Tibial nerve (tissue), 4 donors: ENCODE results near the gene NEMP2. TPM values are rescaled to one million over a fixed set of nuclear protein-coding genes. Genes with fewer than 3 reads are reported as not detected.
A peak's percentile ranks its signal among the peaks of the same experiment; 100 is the strongest.

ENCODE experiments used
- DNase-seq, 2 donors: peaks; one replicate each; pipeline ENCODE4 v3.0.0-alpha.2; 2019; ENCODE audit warnings: low spot score in 2 of 2
- H3K27ac ChIP-seq, 4 donors: fragments of 200-600 bp; sonication (generic) in 3 of 4; one replicate each; pipeline ENCODE4 v1.5.1; 2017 to 2019; ENCODE audit warnings: mild to moderate bottlenecking in 1 of 4
- H3K27me3 ChIP-seq, 2 donors: fragments of 200-600 bp; sonication (generic) in 1 of 2; one replicate each; pipeline versions ENCODE4 v1.5.1 to v1.6.0; 2017 to 2019
- H3K36me3 ChIP-seq, 3 donors: fragments of 200-600 bp; sonication (generic); one replicate each; pipeline ENCODE4 v1.5.1; 2018 to 2019
- H3K4me1 ChIP-seq, 4 donors: fragments of 200-600 bp; sonication (generic) in 3 of 4; one replicate each; pipeline ENCODE4 v1.5.1; 2017 to 2019
- H3K4me3 ChIP-seq, 4 donors: fragments of 200-600 bp; sonication (generic) in 3 of 4; one replicate each; pipeline ENCODE4 v1.5.1; 2017 to 2019; ENCODE audit warnings: mild to moderate bottlenecking in 1 of 4, moderate library complexity in 1 of 4
- H3K9me3 ChIP-seq, 4 donors: fragments of 200-600 bp; sonication (generic) in 3 of 4; one replicate each; pipeline ENCODE4 v1.5.1; 2017 to 2019
- CTCF ChIP-seq, 5 experiments: fragments of 200-600 bp in 3 of 5; fragments of 450-650 bp in 2 of 5; sonication (generic) in 3 of 5; IDR thresholded peaks; one replicate each; pipeline ENCODE4 v1.5.1; 2016 to 2019; ENCODE audit warnings: antibody characterized with exemption in 5 of 5, mild to moderate bottlenecking in 3 of 5, moderate library complexity in 2 of 5
- EP300 ChIP-seq, 2 donors: sonication (generic); formaldehyde crosslinking; IDR thresholded peaks; one replicate each; pipeline ENCODE4 v1.6.1; 2017; ENCODE audit warnings: antibody characterized with exemption in 2 of 2, mild to moderate bottlenecking in 1 of 2
- POLR2A ChIP-seq, 2 donors: fragments of 450-650 bp; IDR thresholded peaks; one replicate each; pipeline ENCODE4 v1.6.1; 2017; ENCODE audit warnings: antibody characterized with exemption in 2 of 2, mild to moderate bottlenecking in 2 of 2, moderate library complexity in 2 of 2
- WGBS, 2 donors: methylation state at CpG; one replicate each; pipeline ENCODE4 v1.1.5; 2018; 5-methylcytosine and 5-hydroxymethylcytosine counted together
- total RNA-seq, 4 donors: library from RNA; depleted of rRNA; stranded (reverse); fragments of >200 nt; gene quantifications; one replicate each; pipeline ENCODE4 v1.1.0, GENCODE V29; 2016

The NEMP2 gene
- total RNA-seq, 4 donors from 2014 or later, result 1.8 to 7.2 (median 3.1) TPM

DNA sequence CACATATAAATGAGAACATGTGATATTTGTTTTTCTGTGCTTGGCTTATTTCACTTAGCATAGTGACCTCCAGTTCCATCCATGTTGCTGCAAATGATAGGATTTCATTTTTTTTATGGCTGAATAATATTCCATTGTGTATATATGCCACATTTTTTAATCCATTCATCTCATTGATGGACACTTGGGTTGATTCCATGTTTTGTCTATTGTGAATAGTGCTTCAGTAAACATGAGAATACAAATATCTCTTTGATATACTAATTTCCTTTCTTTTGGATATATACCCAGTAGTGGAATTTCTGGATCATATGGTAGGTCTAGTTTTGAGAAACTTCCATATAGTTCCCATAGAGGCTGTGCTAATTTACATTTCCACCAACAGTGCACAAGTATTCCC lies 3.7 kb upstream of the NEMP2 start:
- Histone ChIP-seq H3K4me1 (peaks cover 0 to 11% (median 5%) of the 10 kb centered on the region in 4 donors), H3K9me3 (peaks cover 0 to 56% (median 19%) of the 10 kb centered on the region in 4 donors), H3K4me3 (no peak overlapping the region), H3K36me3 (peaks cover 0 to 6% (median 0%) of the 10 kb centered on the region in 3 donors), H3K27me3 (no peaks in the 10 kb centered on the region), H3K27ac (no peak overlapping the region)
- no peak for TF ChIP-seq CTCF (IDR thresholded peaks at IDR 0.05)
- no peak for TF ChIP-seq POLR2A (IDR thresholded peaks at IDR 0.05)
- TF ChIP-seq EP300 (IDR thresholded peaks at IDR 0.05), result no peak
- no peak for DNase-seq

DNA sequence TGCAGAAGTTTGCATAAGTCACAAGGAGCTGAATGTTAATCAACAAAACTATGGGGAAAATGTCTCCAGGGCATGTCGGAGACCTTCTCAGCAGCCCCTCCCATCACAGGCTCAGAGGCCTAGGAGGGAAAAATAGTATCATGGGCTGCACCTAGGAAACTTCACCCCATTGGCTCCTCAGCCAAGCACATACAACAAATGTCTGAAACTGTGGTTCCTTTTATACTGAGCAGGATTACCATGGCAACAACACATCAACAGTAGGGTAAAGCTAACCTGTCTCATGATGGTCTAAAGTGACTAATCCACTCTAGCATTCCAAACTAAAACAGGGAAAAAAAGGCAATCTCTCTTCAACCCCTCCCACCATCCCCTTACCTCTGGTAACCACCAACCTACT lies 3.2 kb upstream of the NEMP2 start:
- Histone ChIP-seq H3K4me3 (no peak overlapping the region), H3K36me3 (peaks cover 0 to 6% (median 0%) of the 10 kb centered on the region in 3 donors), H3K27ac (no peak overlapping the region), H3K9me3 (peaks cover 0 to 56% (median 19%) of the 10 kb centered on the region in 4 donors), H3K4me1 (peaks cover 0 to 15% (median 5%) of the 10 kb centered on the region in 4 donors), H3K27me3 (no peaks in the 10 kb centered on the region)
- no peak for DNase-seq
- TF ChIP-seq EP300 (IDR thresholded peaks at IDR 0.05) (no peak), POLR2A (IDR thresholded peaks at IDR 0.05) (no peak), CTCF (IDR thresholded peaks at IDR 0.05) (no peak)
- WGBS, 2 donors, result 87 to 93% methylated on average over 1 of the region's 1 CpG

- H3K9me3 ChIP-seq, result peaks cover 0 to 37% (median 11%) of the 10 kb centered on the region in 4 donors
- H3K4me3 ChIP-seq, result peak overlapping the region in 2 of 4 donors; percentile 74 to 86
- peaks cover 0 to 18% (median 9%) of the 10 kb centered on the region in 4 donors for H3K4me1 ChIP-seq
- peak overlapping the region in 3 of 4 donors; percentile 94 to 98 (median 96) for H3K27ac ChIP-seq
- peaks cover 0 to 5% (median 0%) of the 10 kb centered on the region in 3 donors for H3K36me3 ChIP-seq
- TF ChIP-seq CTCF (IDR thresholded peaks at IDR 0.05) (no peak), POLR2A (IDR thresholded peaks at IDR 0.05) (no peak), EP300 (IDR thresholded peaks at IDR 0.05) (no peak)
- no peak for DNase-seq
- 59 to 65% methylated on average over 1 of the region's 1 CpG for WGBS, 2 donors
- H3K27me3 ChIP-seq, result no peaks in the 10 kb centered on the region
Measured at GRCh38 chr2:190535586-190535985, 1.1 kb upstream of the NEMP2 start.

DNA sequence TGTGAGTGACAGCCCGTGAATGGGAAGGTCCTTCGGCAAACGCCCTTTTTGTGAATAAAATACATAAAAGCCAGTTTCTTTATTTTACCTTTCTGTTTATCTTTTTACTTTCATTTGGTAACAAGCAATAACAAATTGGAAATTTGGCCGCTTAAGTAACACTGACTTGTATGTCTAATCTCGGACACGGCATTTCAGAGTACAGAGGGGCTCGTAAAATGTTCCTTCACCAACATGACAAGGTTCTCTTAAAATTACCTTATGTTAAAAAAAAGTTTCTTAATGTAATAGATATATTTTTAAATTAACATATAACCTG lies 558 bp upstream of the NEMP2 start:
- peak overlapping the region; percentile 94 to 98 (median 96) for H3K27ac ChIP-seq
- no peak for DNase-seq
- H3K27me3 ChIP-seq, result no peaks in the 10 kb centered on the region
- H3K4me1 ChIP-seq, result peaks cover 0 to 23% (median 14%) of the 10 kb centered on the region in 4 donors
- H3K9me3 ChIP-seq, result peaks cover 0 to 32% (median 9%) of the 10 kb centered on the region in 4 donors
- no peak for TF ChIP-seq CTCF (IDR thresholded peaks at IDR 0.05)
- no peak for TF ChIP-seq EP300 (IDR thresholded peaks at IDR 0.05)
- no peak for TF ChIP-seq POLR2A (IDR thresholded peaks at IDR 0.05)
- H3K36me3 ChIP-seq, result no peaks in the 10 kb centered on the region
- H3K4me3 ChIP-seq, result peak overlapping the region; percentile 48 to 87 (median 80)
- WGBS, 2 donors, result 7% methylated on average over 7 of the region's 7 CpGs

- no peaks in the 10 kb centered on the region for H3K36me3 ChIP-seq
- peaks cover 0 to 21% (median 3%) of the 10 kb centered on the region in 4 donors for H3K9me3 ChIP-seq
- peaks cover 0 to 31% (median 18%) of the 10 kb centered on the region in 4 donors for H3K4me1 ChIP-seq
- no peak for DNase-seq
- 13 to 20% methylated on average over 13 of the region's 13 CpGs for WGBS, 2 donors
- peak overlapping the region; percentile 94 to 98 (median 96) for H3K27ac ChIP-seq
- H3K4me3 ChIP-seq, result peak overlapping the region; percentile 48 to 87 (median 80)
- TF ChIP-seq EP300 (IDR thresholded peaks at IDR 0.05) (no peak), POLR2A (IDR thresholded peaks at IDR 0.05) (no peak), CTCF (IDR thresholded peaks at IDR 0.05) (no peak)
- H3K27me3 ChIP-seq, result no peaks in the 10 kb centered on the region
Measured at GRCh38 chr2:190533968-190534309, 583 bp downstream of the NEMP2 start.
